HAP-1 (cell line): ENCODE results near the gene ZBED5.
"Not testable (repeated sequence)": the region's sequence is repeated elsewhere in the genome, so short reads cannot be mapped to it uniquely, and the experiment has no call there.

ENCODE experiments used
- DNase-seq, 2 experiments: peaks; one replicate each; pipeline ENCODE4 v3.0.0-alpha.2; 2016 to 2020; ENCODE audit warnings: low spot score in 2 of 2
- H3K27me3 ChIP-seq: fragments of 250-450 bp; sonication (Bioruptor Pico); 2 replicates; pipeline ENCODE4 v1.5.1; 2020; ENCODE audit warnings: low read depth, mild to moderate bottlenecking, moderate library complexity
- H3K36me3 ChIP-seq: fragments of 250-450 bp; sonication (Bioruptor Pico); replicated peaks from 2 replicates; pipeline ENCODE4 v1.5.1; 2020; ENCODE audit warnings: mild to moderate bottlenecking
- H3K4me1 ChIP-seq: fragments of 250-450 bp; sonication (Bioruptor Pico); 2 replicates; pipeline ENCODE4 v1.5.1; 2020; ENCODE audit warnings: mild to moderate bottlenecking
- H3K4me3 ChIP-seq: fragments of 250-450 bp; sonication (Bioruptor Pico); 2 replicates; pipeline ENCODE4 v1.5.1; 2020; ENCODE audit warnings: mild to moderate bottlenecking, moderate library complexity
- H3K9me3 ChIP-seq: fragments of 250-450 bp; sonication (Bioruptor Pico); 2 replicates; pipeline ENCODE4 v1.5.1; 2020; ENCODE audit warnings: mild to moderate bottlenecking, moderate library complexity
- in situ Hi-C: fragments of 300-500 bp; cut with MboI; formaldehyde crosslinking; loops from 3 replicates; pipeline ENCODE4 v1.14.3; 2020; ENCODE audit warnings: low sequenced_read_pairs, inconsistent platforms, mixed read lengths

ZBED5 gene

GRCh38 chr11:10844356-10844755 lies 13.5 kb downstream of the ZBED5 start:
- in situ Hi-C loops, result no loop called here
- no peaks in the 10 kb centered on the region for H3K4me1 ChIP-seq
- H3K27me3 ChIP-seq, result no peaks in the 10 kb centered on the region
- DNase-seq, result no peak
- H3K9me3 ChIP-seq, result no peaks in the 10 kb centered on the region
- H3K4me3 ChIP-seq, result no peak overlapping the region
- H3K36me3 ChIP-seq, result no peaks in the 10 kb centered on the region

GRCh38 chr11:10838881-10839280 lies 19.0 kb downstream of the ZBED5 start:
- no peak for DNase-seq

DNA sequence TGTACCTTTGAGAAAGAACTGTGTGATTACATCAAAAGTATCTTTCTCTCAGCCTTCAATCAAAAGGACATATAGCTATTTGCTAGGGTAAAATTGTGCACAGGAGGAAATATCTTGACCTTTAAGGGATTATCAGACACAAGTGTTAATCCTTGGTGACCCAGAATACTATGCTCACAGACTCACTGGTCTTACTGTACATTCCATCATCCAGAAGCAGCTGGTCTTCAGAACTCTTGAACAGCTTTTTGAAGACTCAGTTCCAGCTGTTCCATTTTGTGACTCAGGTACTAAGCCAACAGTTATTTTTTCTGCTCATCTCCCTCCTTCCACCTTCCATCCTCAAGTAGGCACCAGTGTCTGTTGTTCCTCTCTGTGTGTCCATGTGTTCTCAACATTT lies 19.8 kb downstream of the ZBED5 start:
- no peak for DNase-seq
- Histone ChIP-seq H3K4me3 (no peak overlapping the region), H3K27me3 (no peaks in the 10 kb centered on the region), H3K4me1 (no peaks in the 10 kb centered on the region), H3K9me3 (no peaks in the 10 kb centered on the region), H3K36me3 (no peaks in the 10 kb centered on the region)
- in situ Hi-C loops, result no loop called here

More at GRCh38 chr11:10838881-10839280, 19.0 kb downstream of the ZBED5 start:
- Histone ChIP-seq H3K9me3 (no peaks in the 10 kb centered on the region), H3K4me3 (no peak overlapping the region), H3K27me3 (no peaks in the 10 kb centered on the region), H3K4me1 (no peaks in the 10 kb centered on the region), H3K36me3 (no peaks in the 10 kb centered on the region)
- in situ Hi-C loops, result no loop called here

GRCh38 chr11:10836884-10837283 lies 21.0 kb downstream of the ZBED5 start:
- not testable (repeated sequence) for H3K36me3 ChIP-seq, H3K4me1 ChIP-seq, H3K9me3 ChIP-seq

GRCh38 chr11:10829139-10829538 lies 28.7 kb downstream of the ZBED5 start:
- Histone ChIP-seq H3K36me3 (no peaks in the 10 kb centered on the region), H3K4me3 (no peak overlapping the region), H3K27me3 (no peaks in the 10 kb centered on the region), H3K4me1 (no peaks in the 10 kb centered on the region), H3K9me3 (no peaks in the 10 kb centered on the region)
- in situ Hi-C loops, result no loop called here
- DNase-seq, result no peak

More at GRCh38 chr11:10836884-10837283, 21.0 kb downstream of the ZBED5 start:
- H3K27me3 ChIP-seq, DNase-seq, H3K4me3 ChIP-seq, in situ Hi-C loops: not testable (repeated sequence)

DNA sequence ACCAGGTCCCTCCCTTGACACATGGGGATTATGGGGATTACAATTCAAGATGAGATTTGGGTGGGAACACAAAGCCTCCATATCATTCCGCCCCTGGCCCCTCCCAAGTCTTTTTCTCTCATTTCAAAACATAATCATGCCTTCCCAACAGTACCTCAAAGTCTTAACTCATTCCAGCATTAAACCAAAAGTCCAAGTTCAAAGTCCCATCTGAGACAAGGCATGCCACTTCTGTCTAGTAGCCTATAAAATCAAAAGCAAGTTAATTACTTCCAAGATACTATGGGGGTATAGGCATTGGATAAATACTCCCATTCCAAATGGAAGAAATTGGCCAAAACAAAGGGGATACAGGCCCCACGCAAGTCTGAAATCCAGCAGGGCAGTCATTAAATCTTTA lies 29.5 kb downstream of the ZBED5 start:
- in situ Hi-C loops, result no loop called here
- Histone ChIP-seq H3K4me1 (no peaks in the 10 kb centered on the region), H3K27me3 (no peaks in the 10 kb centered on the region), H3K9me3 (no peaks in the 10 kb centered on the region), H3K4me3 (no peak overlapping the region), H3K36me3 (no peaks in the 10 kb centered on the region)
- no peak for DNase-seq

DNA sequence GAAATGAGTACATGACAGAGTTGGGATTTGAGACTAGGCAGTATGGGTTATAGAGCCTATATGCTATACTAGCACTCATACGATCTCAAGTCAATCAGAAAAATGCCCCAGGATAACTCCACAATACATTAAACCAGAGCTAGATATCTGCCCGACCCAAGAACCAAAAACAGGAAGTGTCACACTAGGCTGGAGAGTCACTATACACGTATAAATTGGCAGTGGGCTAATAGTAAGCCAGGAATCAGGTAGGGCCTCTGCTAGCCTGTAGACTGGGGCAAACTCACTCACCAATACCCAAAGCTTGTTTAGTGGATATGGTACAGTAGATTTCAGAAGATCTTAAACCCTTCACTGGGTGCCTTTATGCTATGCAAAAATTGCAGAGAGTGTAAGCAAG lies 33.0 kb downstream of the ZBED5 start:
- in situ Hi-C loops, result no loop called here
- no peaks in the 10 kb centered on the region for H3K36me3 ChIP-seq
- H3K4me1 ChIP-seq, result no peaks in the 10 kb centered on the region
- no peaks in the 10 kb centered on the region for H3K27me3 ChIP-seq
- DNase-seq, result no peak
- H3K4me3 ChIP-seq, result no peak overlapping the region
- no peaks in the 10 kb centered on the region for H3K9me3 ChIP-seq

DNA sequence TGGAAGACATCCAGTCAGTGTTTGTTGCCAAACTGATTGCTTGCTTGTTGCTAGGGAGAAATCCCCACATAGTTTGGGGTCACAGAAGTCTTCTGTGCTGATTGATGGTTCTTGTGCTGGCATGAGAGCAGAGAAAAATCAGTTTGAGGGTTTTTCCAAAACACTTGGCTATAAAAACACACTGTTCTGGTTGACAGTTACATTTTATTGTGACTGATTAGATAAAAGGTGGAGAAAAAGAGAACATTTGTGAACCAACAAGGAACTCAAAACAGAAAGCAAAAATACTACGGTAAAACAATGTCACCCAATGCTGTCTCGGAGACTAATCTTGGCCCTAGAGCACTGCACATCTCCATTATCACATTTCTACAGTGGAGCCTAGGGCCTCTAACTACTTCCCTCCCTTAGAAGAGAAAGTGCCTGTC lies 34.7 kb downstream of the ZBED5 start:
- DNase-seq, result no peak
- Histone ChIP-seq H3K4me1 (no peaks in the 10 kb centered on the region), H3K4me3 (no peak overlapping the region), H3K27me3 (no peaks in the 10 kb centered on the region), H3K36me3 (no peaks in the 10 kb centered on the region), H3K9me3 (no peaks in the 10 kb centered on the region)
- in situ Hi-C loops, result no loop called here

- H3K4me1 ChIP-seq, in situ Hi-C loops, DNase-seq, H3K9me3 ChIP-seq, H3K4me3 ChIP-seq, H3K36me3 ChIP-seq, H3K27me3 ChIP-seq: not testable (repeated sequence)
Measured at GRCh38 chr11:10822491-10822890, 35.4 kb downstream of the ZBED5 start.

DNA sequence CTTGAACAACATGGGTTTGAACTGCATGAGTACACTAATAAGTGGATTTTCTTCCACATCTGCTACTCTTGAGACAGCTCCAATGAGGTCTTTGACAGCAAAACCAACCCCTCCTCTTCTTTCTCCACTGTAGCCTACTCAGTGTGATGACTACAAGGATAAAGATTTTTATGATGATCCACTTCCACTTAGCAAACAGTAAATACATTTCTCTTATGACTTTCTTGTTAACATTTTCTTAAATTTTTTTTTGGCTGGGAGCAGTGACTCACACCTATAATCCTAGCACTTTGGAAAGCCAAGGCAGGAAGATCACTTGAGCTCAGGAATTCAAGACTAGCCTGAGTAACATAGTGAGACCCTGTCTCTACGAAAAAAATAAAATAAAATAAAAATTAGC lies 39.3 kb downstream of the ZBED5 start:
- no peak overlapping the region for H3K4me3 ChIP-seq
- no peaks in the 10 kb centered on the region for H3K36me3 ChIP-seq
- in situ Hi-C loops, result no loop called here
- no peak for DNase-seq
- no peaks in the 10 kb centered on the region for H3K27me3 ChIP-seq
- no peaks in the 10 kb centered on the region for H3K4me1 ChIP-seq
- no peaks in the 10 kb centered on the region for H3K9me3 ChIP-seq

GRCh38 chr11:10813945-10814344 lies 43.9 kb downstream of the ZBED5 start:
- H3K4me3 ChIP-seq, result no peak overlapping the region
- in situ Hi-C loops, result no loop called here
- H3K36me3 ChIP-seq, result no peaks in the 10 kb centered on the region
- peaks cover 9% of the 10 kb centered on the region for H3K4me1 ChIP-seq
- H3K27me3 ChIP-seq, result no peaks in the 10 kb centered on the region
- H3K9me3 ChIP-seq, result no peaks in the 10 kb centered on the region
- DNase-seq, result no peak

- peak; percentile 70 to 71 for DNase-seq
- H3K27me3 ChIP-seq, result no peaks in the 10 kb centered on the region
- in situ Hi-C loops, result no loop called here
- peaks cover 19% of the 10 kb centered on the region for H3K4me1 ChIP-seq
- H3K4me3 ChIP-seq, result peak overlapping the region; percentile 93
- peaks cover 40% of the 10 kb centered on the region for H3K36me3 ChIP-seq
- no peaks in the 10 kb centered on the region for H3K9me3 ChIP-seq
Measured at GRCh38 chr11:10809373-10810160, 48.3 kb downstream of the ZBED5 start.

DNA sequence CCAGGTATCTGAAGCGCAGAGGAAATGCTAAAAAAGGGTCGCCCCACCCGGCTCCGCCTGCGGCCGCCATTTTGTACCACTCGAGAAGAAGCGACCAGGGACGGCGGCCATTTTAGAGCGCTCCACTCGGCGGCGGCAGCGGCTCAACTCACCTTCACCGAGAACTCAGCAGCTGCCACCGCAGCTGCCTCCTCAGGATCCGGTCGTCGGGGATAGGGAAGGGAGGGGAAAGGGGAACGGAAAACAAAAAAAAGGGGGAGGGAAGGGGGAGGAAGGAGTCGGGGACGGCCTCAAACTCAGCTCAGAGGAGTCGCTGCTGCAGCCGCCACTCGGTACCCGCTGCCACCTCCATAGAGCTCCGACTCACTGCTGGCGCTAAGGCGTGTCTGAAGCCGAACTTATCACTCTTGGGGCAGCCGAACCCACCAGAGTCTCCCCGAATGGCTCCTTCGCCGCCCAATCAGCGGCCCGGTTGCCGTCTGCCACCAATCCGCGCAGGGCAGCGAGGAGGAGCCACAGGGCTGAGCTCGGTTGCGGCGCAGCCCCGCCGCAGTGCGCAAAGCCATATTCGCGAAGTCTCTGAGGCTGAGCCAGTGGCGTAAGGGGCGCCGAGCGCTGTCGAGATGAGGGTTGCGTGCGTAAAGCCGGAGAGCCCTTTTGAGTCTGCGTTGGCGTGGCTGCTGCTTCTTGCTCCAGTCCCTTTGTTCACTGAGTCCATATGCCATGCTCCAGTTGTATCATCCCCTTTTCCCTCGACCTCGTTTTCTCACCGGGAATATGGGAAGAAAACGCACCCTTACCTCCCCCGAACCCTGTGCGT lies 49.1 kb downstream of the ZBED5 start, which contains the start of gene EIF4G2:
TSS of gene EIF4G2 (minus strand) at position 374 of the 820 bp plus-strand sequence.
- Histone ChIP-seq H3K36me3 (peaks cover 48% of the 10 kb centered on the region), H3K9me3 (no peaks in the 10 kb centered on the region), H3K27me3 (no peaks in the 10 kb centered on the region), H3K4me1 (peaks cover 19% of the 10 kb centered on the region), H3K4me3 (peak within 1 kb of the TSS; percentile 93)
- in situ Hi-C loops, result no loop called here
- DNase-seq, result peak; percentile 97 to 98

GRCh38 chr11:10808235-10808552 lies 49.7 kb downstream of the ZBED5 start:
- peaks cover 19% of the 10 kb centered on the region for H3K4me1 ChIP-seq
- in situ Hi-C loops, result no loop called here
- H3K9me3 ChIP-seq, result no peaks in the 10 kb centered on the region
- H3K4me3 ChIP-seq, result peak overlapping the region; percentile 93
- H3K27me3 ChIP-seq, result no peaks in the 10 kb centered on the region
- DNase-seq, result no peak
- peaks cover 54% of the 10 kb centered on the region for H3K36me3 ChIP-seq
